Activated T-cell treated with anti-CD3 and anti-CD28 coated beads for 1 hour (primary cell): ENCODE data around the gene DDOST.
"Not testable (repeated sequence)": the region's sequence is repeated elsewhere in the genome, so short reads cannot be mapped to it uniquely, and the experiment has no call there.

ENCODE experiments used
- DNase-seq: peaks from one replicate; pipeline ENCODE4 v3.0.0-alpha.2; 2020; ENCODE audit warnings: low read depth

Gene DDOST

DNA sequence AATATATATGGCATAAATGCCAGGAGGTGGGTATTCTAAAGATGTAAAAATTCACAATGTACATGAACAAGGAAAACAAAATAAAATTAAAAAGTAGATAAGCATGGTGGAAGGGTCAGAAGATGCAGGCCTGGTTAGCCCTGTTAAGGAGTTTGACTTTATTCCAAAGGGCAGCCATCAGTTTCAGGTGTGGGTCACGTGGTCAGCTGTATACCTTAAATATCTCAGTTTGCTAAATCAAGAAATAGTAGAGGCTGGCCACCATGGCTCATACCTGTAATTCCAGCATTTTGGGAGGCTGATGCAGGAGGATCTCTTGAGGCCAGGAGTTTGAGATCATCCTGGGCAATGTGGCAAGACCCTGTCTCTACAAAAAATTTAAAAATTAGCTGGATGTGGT, 36.5 kb downstream of the DDOST start:
- DNase-seq: no peak

DNA sequence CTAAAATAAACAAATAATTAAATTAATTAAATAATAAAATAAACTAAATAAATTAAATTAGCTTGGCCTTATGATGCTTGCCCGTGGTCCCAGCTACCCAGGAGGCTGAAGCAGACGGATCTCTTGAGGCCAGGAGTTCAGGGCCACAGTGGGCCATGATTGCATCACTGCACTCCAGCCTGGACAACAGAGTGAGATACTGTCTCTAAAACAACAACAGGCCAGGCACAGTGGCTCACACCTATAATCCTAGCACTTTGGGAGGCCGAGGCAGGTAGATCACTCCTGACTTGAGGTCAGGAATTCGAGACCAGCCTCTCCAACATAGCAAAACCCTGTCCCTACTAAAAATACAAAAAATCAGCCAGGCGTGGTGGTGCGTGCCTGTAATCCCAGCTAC, 40.2 kb downstream of the DDOST start:
- no peak for DNase-seq

DNA sequence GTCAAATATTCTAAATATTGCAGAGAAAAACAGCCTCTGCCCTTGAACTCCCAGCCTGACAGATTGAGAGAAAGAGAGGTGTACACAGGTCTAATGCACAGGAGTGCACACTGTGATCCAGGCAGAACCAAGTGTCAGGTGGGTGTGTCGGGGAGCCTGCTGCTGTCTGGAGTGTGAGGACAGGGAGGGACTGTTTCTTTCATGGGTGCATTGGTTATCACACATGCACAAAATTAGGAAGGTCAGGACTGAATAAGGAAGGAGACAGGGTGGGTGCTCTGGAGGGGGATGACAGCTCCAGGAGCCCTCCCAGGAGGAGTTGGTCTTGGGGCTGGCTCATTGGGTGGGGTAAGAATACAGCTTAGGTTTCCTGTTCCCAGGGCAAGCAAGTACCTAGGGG, 41.2 kb downstream of the DDOST start:
- DNase-seq: no peak

DNA sequence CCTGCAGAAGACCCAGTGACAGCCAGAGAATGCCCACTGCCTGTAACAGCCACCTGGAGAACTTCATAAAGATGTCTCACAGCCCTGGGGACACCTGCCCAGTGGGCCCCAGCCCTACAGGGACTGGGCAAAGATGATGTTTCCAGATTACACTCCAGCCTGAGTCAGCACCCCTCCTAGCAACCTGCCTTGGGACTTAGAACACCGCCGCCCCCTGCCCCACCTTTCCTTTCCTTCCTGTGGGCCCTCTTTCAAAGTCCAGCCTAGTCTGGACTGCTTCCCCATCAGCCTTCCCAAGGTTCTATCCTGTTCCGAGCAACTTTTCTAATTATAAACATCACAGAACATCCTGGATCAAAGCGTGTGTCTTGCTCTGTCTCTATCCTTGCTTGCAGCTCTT, 42.6 kb downstream of the DDOST start:
- no peak for DNase-seq

DNA sequence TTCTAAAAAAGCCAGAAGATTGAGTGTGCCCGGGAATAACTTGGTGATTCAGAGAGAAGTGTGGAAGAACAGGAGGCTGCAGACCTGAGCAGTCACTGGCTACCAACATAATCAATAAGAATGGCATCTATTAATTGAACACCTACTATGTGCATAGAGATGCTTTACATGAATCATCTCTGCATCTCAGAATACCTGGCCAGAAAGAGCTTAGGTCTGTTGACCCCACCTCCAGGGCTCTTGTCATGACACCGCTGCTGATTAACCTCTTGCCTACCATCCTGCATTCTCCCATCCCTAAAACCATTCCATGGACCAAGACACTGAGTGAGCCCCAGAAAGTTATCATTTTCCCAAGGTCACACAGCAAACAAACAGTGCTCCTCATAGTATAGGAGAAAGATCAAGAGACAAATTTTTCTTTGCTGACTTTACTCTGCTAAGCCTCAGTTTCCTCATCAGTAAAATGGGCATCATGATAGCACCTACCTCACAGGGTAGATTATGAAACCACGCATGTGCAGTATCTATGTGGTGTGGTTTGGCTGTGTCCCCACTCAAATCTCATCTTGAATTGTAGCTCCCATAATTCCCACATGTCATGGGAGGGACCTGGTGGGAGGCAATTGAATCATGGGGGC, 44.2 kb downstream of the DDOST start:
- no peak for DNase-seq

DNA sequence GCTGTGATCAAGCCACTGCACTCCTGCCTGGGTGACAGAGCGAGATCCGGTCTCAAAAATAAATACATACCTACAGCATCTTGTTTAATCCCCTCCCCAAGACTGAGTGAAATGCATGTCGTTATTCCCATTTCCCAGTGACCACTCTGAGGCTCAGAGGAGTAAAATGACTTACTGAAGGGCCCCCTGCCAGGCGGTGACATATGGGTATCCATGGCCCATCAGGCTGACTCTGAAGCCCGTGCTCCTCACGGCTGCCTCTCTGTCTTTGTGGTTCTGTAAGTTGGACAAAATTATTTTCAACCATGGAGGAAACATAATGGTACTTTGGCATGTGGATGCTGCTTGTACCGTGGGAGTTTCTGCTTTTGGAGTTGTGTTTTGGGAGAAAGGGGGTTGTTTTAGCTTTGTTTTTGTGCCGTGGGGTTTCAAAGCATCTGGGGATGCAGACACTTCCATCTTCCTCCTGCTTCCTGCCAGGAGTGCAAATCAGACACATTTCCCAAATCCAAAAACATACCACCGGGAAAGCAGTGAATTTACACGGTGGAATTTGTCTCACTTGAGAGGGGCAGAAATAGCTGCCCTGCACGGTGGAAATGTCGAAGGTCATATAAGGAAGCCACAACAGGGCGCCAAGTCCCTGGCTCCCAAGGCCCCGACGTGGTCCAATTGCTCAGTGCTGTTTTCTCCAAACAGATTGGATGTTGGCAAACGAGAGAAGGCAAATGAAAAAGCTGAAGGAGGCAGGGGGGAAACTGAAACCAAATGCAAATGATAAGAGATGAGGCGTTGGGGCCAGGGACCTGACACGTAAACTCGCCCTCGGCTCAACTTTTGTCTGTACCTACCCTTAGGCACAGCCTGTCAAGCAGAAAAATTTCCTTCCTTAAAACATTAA, 45.0 kb downstream of the DDOST start:
- DNase-seq: no peak

DNA sequence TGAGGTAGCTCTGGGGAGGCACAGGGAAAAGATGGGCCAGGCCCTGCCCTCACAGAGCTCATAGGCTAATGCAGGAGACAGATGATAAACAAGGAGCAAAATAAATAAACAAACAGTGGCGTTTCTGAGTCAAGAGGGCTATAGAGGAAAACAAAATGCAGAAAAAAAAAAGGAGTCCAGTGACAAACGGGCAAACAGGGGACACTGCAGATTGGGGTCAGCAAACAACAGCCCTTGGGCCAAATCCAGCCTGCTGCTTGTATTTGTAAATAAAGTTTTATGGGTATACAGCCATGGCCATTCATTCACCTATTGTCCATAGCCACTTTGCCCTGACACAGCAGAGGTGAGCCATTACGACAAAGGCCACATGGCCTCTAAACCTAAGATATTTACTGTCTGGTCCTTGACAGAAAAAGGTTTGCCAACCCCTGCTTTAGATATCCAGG, 47.0 kb downstream of the DDOST start:
- DNase-seq: no peak

DNA sequence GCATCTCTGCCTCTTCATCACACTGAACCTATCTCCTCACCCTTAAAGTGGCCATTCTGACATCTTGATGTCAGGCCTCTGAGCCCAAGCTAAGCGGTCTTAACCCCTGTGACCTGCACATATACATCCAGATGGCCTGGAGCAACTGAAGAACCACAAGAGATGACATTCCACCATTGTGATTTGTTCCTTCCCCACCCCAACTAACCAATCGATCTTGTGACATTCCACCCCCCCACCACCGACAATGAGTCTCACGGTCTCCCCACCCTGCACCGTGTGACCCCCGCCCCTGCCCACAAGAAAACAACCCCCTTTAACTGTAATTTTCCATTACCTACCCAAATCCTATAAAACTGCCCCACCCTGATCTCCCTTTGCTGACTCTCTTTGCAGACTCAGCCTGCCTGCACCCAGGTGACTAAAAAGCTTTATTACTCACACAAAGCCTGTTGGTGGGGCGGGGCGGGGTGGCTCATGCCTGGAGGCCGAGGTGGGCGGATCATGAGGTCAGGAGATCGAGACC, 48.9 kb downstream of the DDOST start:
- DNase-seq: no peak

DNA sequence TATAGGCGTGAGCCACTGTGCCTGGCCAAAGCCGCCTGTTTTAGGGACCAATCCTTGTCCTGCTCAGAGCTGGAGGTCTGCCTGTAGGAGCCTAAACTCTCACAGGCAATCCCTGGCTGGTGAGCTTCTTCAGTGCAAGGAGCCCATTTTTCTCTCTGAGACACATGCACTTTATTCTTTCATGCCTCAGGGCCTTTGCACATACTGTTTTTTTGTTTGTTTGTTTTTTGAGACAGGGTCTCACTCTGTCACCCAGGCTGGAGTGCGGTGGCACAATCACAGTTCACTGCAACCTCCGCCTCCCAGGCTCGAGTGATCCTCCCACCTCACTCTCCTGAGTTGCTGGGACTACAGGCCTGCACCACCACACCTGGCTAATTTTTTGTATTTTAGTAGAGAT, 49.5 kb downstream of the DDOST start:
- no peak for DNase-seq

DNA sequence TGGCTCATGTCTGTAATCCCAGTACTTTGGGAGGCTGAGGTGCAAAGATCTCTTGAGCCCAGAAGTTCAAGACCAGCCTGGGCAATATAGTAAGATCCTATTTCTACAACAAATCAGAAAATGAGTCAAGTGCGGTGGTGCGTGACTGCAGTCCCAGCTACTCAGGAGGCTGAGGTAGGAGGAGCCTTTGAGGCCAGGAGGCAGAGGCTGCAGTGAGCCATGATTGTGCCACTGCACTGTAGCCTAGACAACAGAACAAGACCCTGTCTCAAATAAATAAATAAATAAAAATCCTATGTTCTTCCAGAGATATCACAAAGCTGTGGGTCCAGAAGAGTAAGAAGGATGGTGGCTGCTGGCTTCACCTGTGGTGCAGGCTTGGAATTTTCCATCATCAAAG, 50.2 kb downstream of the DDOST start:
- no peak for DNase-seq

DNA sequence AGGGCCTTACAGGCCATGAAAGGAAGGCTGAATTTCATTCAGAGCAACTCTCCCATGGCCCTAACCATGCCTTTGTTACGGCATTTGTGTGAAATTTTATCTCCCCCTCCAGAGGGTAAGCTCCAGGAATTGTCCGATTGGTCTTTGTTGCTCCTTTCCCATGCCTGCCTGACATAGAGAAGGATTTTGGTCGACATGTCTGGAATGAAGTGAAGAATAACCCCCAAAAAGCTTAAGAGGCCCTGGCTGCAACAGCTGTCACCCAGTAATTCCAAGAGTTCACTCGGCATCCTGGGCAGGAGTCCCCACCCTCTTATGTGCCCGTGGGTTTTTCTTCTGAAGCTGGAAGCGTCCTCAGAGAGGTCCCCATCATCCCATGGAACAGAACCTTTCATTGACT, 51.6 kb downstream of the DDOST start:
- no peak for DNase-seq

DNA sequence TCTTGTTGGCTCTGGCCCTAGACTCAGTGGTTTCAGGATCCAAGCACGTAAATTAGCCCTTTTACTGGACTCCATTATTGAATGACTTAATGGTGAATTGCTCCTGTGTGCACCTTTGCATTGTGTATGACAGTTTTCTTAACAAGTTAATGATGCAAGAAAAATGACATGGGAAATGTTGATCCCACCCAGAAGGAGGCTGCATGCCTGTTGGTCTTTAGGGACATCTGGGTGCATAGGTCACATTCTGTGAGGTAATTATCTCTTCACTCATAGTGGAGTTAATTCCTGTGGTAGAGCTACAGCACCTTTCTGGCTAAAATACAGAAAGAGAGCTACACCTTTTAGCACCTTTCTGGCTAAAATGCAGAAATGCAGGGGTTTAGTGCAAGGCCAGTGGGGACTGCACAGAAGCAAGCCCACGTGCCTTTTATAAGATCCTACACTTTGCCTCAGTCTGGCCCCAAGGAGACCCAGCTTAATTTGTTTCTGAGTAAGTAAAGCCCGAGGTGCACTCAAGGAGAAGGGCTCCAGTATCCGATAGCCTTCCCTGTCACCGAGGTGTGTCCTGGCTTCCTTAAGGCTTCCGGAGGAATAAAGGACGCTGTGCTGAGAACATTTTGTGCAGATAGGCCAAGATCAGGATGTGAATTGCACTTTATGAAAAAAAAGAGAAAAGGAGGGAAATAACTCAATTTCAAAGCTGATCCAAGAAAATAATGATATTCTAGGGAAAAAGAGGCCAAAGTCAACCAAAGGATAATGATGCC, 54.2 kb downstream of the DDOST start:
- DNase-seq: not testable (repeated sequence)

DNA sequence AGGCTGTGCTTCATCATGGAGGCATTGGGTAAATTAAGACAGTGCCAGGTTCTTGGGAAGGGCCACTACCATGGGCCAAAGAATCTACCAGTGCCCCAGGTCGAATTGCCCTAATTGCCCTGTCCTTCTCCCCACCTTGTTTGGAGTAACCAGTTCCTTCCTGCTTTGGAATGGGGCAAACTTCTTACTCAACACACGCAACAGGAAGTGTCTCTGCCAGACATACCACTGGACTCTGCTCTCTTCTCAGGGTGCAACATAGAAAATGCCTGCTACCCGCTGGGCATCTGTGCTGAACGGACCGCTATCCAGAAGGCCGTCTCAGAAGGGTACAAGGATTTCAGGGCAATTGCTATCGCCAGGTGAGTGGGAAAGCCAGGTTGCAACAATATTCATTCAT, 56.5 kb downstream of the DDOST start:
- DNase-seq: no peak

DNA sequence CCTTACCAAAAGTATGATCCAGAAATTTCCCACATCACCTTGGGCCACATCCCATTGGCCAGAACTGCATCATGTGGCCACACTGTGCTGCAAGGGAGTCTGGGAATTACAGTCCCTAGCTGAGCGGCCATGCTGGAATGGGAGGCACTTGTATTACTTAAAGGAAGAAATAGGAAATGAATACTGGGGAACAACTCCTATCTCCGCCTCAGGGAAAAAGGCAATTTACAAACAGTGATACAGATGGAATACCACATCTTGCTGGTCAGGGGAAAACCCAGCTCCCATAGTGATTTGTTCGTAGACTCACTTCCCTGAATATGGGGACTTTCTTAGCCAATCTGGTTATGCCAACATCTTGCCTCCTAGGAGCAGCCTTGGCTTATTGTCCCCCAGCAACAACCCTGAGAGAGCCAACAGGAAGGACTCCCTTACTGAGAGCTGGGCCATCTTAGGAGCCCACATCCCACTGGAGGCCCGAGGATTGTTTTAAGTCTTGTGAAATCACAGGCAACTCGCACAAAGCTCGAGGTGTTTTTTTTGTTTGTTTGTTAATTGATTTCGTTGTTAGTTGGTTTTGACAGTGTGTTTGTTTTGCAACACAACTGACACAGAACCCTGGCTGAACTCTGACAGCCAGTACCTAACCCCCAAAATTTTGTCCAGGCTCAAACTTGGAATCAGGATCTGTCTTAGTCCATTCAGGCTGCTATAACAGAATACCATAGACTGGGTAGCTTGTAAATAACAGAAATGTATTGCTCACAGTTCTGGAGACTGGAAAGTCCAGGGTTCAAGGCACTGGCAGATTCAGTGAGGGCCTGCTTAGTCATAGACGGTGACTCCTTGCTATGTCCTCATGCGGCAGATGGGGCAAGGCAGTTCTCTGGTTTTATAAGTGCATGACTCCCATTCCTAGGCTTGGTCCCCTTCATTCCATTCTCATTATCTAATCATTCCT, 57.4 kb downstream of the DDOST start:
- DNase-seq: no peak

DNA sequence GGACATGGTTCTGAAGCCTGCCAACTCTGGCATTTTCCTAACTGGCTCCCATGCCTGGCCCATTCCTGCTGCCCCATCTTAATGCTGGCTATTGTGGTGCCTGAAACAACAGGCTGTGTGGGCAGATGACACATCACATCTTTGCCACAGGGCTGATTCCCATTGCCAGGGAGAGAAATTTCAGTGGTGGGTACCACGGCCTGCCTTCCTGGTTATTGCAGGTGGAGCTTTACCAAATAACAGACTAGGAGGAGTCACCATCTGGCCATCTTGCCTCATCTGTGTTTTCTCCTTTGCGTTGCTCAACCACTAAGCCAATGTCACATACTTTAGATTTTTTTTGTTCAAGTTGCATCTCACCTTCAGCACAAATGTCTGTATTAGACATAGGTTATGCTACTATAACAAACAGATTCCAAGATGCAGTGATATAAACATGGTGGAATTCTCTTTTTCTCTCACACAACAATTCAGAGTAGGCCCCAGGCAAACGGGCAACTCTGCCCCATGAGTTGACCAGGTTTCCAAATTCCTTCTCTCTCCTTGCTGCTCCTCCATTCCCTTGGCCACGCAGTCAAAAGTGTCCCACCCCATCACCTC, 58.2 kb downstream of the DDOST start:
- DNase-seq: no peak
